Retina (tissue), 1 donor: ENCODE measurements around the gene NHERF2.
"Not testable (repeated sequence)": the region's sequence is repeated elsewhere in the genome, so short reads cannot be mapped to it uniquely, and the experiment has no call there.

Experiments
- DNase-seq: peaks from one replicate; pipeline ENCODE4 v3.0.0-alpha.2; 2016

The NHERF2 gene

DNA sequence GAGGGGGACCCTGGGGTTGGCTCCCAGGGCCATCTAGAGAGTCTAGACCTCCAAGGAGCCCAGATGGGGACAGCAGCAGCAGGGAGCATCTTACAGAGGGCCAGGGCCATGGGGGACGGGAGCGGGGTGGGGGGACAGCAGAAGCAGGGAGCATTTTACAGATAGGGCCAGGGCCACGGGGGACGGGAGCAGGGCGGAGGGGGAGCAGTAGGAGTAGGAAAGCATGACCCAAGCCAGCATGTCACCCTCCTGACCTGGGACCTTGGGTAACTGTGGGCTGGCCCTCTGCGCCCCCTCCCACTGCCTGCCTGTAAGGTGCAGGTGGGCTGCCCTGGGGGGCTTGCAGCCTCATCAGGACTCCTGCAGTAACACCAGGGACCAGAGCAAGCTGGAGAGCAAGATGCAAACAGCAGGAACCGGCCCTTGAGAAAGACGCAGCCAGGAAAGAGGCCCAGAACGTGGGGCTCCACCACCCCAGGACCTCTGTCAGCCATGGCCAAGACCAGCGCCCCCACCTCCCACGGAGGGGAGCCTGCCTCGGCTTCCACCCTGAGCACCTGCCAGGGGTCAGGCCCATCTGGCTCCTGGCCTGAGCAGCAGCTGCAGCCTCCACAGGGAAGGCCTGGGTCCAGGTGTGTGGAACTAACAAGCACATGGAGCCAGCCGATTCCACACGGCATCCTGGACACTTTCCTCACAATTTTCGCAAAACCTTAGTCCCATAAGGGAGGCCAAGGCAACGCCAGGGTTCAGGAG is 19.4 kb upstream of the NHERF2 start:
- DNase-seq, result no peak

DNA sequence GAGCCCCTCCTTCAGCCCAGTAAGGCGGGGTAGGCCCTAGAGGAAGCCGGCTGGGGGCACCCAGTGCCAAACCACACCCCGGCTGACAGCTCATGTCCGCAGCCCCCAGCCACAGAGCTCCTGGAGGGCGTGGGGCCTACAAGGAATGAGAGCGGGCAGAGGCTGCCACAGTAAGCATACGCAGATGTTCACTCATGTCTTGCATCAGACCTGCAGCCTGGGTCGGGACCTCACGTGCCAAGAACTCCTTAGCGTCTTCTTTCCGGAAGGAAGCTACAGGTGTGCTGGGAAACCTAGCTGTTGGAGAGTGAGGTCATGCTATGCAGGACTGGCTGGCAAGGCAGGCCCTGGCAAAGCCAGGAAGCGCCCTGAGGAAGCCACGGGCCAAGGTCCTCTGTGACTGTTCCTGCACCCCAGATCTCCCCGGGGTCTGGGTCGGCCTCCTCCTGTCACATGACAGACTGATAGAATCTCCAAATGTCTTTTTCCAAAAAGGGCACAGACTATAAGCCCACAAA is 18.6 kb upstream of the NHERF2 start:
- DNase-seq, result no peak

DNA sequence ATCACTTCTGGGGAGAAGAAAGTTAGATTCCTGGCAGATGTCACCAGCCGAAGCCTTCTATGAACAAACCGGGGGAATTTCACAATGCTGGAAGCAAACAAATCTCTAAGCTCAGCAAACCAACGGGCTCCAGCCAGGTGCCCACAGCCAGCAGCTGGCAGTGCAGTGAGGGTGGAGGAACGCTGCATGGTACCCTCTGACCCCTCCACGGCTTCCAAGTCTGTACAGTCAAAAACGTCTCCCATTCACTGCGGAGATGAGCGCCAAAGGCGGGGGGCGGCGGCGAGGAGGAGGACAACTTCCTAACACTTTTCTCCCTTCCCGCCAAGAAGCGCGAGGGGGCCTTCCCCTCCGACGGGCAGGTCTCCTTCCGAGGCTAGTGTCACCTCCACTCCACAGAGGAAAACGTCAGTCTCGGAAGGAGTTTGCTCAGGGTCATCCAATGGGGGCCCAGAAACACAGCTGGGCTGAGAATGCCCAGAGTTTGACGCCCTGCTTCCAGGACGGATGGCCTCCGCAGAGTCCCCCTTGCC is 18.0 kb upstream of the NHERF2 start:
- DNase-seq, result no peak

DNA sequence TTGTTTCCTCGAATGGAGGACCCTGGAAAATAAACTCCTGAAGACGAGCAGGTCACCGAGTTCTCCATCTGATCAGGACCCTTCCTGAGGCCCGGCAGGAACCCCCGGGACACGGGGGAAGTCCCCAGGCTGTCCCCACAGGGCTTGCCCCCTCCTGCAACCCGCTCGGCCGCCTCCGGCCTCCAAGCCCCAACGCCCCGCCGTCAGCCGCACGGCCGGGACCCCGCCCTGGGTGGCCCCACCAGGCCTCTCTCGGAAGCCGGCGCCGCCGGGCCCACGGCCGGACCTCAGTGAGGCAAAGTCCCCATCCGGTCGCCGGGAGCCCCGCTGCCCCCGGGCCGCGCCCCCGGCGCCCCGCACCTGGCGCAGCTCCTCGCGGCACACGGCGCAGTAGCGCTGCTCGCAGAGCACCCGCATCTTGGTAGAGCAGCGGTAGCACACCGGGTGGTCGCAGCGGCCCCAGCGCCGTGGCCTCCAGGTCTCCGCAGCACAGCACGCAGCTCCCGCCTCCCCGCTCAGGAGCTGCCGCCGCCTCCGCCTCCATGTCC is 17.5 kb upstream of the NHERF2 start:
- no peak for DNase-seq

DNA sequence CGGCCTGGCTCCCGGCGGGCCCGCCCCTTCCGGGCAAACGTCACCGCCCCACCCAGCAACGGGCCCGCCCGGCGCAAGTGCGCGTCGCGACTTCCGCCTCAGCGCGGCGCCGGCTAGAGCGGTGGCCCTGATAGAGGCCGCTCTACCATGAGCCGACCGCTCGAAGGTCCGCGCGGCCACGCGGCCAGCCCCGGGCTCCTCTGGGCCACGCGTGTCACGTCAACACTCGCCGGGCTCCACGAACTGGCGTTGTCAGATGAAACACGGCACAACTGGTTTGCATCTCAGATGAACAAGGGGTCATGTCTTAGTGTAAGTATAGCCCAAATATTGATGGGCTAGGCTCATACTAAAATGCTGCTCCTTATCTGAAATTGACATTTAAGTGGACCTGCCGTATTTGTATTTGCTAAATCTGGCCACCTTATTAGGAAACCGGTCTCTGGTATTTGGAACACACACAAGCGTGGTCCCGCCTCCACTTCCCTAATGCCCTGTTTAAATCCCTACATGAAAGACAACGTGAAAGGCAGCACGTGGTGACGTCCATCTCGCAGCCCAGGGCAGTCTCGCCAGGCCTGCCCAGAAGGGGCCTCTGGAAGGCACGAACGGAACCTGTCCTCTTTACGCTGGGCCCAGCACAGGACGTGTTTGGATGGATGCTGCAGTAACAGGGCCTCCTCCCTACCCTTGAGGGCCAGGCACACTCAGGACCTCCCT is 16.8 kb upstream of the NHERF2 start, which contains the start of gene ZNF598:
ZNF598 (minus strand) TSS at position 31 of the 720 bp plus-strand sequence.
- peak; percentile 94 for DNase-seq

DNA sequence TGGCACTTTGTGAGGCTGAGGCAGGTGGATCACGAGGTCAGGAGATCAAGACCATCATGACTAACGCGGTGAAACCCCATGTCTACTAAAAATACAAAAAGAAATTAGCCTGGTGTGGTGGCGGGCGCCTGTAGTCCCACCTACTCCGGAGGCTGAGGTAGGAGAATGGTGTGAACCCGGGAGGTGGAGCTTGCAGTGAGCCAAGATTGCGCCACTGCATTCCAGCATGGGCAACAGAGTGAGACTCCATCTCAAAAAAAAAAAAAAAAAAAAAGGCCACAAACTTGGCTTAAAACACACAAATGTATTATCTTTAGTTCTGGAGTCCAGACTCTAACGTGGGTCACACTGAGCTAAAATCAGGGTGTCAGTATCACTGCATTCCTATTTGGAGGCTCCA is 15.0 kb upstream of the NHERF2 start:
- DNase-seq, result not testable (repeated sequence)

DNA sequence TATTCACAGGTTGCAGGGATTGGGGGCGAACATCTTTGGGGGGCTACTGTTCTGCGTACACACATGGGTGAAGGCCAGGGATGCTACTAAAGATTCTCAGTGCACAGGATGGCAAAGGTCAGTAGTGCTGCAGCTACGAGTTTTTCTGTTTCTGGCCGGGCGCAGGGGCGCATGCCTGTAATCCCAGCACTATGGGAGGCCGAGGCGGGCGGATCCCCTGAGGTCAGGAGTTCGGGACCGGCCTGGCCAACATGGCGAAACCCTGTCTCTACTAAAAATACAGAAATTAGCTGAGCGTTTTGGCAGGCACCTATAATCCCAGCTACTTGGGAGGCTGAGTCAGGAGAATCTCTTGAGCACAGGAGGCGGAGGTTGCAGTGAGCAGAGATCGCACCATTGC is 13.2 kb upstream of the NHERF2 start:
- DNase-seq, result no peak

DNA sequence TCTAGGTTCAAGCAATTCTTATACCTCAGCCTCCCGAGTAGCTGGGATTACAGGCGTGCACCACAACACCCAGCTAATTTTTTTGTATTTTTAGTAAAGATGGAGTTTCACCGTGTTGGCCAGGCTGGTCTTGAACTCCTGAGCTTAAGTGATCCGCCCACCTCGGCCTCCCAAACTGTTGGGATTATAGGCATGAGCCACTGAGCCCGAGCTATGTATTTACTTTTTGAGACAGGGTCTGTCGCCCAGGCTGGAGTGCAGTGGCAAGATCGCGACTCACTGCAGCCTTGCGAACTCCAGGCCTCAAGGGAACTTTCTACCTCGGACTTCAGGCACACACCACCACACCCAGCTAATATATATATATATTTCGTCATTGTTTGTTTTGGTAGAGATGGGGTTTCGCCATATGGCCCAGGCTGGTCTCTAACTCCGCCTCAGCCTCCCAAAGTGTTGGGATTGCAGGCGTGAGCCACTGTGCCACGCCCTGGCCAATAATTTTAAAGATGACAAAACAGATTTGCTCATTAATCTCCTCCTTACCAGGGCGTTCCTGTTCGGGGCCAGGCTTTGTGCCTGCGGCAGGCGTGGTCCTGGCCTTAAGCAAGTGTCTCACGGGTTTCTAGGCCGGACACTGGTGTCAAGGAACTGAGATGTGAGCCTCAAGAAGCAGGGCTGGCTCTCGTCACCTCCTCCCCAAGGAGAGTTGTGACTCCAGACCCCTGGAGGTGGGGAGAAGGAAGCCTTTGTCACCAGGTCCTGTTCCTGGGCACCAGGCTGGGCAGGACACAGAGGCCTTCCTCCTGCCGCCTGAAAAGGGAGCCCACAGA is 11.4 kb upstream of the NHERF2 start:
- no peak for DNase-seq

DNA sequence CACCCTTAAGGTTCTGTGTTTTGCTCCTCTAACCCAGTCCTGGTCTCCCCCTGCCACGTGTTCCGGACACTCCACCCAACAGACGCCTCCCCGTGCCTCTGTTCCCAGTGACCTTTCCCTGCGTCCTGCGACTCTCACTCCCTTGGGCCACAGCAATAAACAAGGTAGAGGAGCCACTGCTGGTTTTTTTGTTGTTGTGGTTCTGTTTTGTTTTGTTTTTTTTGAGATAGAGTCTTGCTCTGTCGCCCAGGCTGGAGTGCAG is 10.8 kb upstream of the NHERF2 start:
- DNase-seq, result no peak

DNA sequence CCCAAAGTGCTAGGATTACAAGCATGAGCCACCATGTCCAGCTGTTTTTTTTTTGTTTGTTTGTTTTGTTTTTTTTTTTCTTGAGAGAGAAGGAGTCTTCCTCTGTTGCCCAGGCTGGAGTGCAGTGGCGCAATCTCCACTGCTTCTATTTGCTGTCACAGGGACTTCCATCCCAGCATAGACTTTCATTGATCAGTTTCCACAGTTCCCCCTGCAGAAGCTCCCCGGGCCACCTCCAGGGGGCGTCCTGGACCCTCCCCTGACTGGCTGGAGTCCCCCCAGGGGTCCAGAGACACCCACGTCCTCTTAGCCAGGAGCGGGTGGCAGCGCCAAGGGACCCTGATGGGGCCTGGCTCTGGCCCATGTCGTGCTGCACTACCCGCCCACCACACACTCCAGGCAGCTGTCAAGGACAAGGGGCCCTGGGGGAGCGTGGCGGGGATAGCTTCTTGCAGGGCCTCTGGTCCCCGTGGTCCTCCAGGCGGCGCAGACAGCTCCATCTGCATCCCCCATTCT is 10.2 kb upstream of the NHERF2 start:
- DNase-seq, result no peak

DNA sequence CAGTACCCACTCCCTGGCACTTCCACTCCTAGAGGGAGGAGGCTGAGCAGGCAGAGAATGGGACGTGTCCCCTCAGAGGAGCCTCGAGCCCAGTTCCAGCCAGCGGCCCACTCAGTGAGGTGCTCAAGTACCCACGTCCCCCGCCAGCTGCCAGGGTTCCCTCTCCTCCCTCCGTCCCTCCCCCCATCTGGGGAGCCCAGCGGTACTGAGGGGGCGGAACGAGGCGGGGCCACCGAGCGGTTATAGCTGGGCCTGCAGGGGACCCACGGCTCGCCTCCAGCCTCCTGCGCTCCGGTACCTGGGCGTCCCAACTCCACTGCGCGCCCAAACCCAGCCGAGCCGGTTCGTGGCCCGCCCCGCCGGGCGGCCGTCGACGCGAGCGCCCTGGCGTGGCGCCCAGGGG is 7.2 kb upstream of the NHERF2 start, which contains the start of gene NPW:
NPW (plus strand) TSS at position 268 of the 403 bp plus-strand sequence.
- DNase-seq, result no peak

DNA sequence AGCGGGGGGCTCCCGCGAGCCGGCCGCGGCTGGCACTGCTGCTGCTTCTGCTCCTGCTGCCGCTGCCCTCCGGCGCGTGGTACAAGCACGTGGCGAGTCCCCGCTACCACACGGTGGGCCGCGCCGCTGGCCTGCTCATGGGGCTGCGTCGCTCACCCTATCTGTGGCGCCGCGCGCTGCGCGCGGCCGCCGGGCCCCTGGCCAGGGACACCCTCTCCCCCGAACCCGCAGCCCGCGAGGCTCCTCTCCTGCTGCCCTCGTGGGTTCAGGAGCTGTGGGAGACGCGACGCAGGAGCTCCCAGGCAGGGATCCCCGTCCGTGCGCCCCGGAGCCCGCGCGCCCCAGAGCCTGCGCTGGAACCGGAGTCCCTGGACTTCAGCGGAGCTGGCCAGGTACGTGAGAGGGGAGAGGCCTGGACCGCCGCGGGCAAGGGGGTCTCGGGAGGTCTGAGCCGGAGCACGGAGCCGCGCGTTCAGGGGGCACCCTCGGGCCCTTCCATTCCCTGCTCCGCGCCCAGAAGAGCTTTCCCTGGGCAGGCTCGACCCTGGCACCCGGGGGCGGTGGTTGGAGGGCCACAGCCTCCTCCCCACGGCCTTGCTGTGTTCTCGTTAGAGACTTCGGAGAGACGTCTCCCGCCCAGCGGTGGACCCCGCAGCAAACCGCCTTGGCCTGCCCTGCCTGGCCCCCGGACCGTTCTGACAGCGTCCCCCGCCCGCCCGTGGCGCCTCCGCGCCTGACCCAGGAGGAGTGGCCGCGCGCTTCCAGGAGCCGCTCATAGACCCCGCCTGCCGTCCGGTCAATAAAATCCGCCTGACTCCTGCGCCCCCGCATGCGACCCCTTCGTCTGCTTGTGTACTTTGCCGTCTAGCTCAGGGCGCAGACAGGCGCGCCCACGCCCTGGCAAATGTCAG is 6.5 kb upstream of the NHERF2 start:
- DNase-seq, result peak; percentile 54

DNA sequence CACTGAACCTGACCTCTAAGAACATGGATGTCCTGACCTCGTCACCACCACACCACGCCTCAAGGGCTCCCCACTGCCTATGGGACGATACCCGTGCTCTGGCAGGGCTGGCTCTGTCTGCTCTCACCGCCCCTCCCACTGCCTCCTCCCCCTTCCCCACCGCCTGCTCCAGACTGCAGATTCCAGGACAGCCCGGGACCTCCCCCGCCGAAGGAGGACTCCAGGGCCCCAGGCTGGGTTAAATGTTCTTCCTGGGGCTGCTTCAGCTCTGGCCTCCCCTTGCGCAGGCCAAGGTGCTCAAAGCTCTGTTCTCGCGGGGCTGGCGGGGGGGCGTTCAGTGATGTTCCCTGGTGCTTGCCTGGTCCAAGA is 4.0 kb upstream of the NHERF2 start:
- no peak for DNase-seq

DNA sequence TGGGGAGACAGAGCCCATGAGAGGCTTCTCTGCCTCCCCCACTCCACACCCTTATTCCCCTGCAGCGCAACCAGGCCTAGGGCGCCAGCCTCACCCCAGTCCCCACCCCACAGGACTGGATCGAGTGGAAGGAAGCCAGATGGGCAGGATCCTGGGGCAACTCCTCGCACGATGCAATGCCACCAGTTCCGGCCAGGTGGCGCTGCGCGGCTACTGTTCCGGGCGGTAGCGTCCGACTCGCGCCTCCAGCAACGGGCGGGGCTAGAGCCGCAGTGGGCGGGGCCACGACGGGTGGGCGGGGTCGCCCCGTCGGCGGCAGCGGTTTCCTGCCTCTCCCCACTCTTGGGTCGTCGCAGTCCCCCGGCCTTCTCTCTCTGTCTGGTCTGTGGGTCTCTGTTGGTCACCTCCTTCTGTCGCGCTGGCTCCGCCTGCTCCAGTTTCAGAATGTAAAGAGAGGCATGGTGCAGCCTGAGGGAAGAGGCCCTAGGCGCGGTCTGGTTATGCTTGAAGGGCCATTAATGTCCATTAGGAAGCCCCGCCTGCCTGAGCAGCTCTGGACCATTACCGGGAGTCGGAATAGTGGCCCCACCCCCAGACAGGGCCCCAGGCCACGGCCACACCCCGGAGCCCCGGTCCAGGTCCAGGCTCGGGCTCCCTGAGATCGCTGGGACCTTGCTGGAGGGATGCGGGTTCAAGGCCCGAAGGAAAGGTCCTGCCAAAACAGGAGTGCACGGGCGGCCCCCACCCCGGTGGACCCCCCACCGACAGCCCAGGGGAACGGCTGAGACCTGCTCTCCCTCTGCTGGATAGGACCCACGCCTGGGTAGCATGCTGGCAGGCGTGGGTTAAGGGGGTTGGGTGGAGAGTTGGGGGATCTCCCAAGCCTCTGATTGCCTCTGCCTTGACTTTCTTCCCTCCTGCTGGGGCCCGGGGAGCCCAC is 3.3 kb upstream of the NHERF2 start:
- DNase-seq, result peak; percentile 97

DNA sequence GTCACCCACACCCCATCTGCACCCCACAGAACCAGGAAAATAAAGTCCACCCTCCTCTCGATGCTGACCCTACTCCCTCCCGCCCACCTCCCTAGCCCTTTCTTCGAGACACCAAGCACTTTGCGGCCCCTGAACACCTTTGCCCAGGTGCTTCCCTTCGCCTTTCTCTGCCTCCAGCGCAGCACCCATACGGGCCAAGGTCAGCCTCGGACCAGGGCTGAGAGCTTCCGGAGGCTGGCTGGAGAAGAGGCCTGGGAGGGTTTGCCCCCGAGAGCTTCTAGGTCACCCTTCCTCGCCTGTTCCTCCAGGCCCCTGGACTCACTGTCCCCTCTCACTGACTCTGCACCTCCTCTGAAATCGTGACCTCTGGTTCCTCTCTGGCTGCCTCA is 2.7 kb upstream of the NHERF2 start:
- DNase-seq, result no peak

DNA sequence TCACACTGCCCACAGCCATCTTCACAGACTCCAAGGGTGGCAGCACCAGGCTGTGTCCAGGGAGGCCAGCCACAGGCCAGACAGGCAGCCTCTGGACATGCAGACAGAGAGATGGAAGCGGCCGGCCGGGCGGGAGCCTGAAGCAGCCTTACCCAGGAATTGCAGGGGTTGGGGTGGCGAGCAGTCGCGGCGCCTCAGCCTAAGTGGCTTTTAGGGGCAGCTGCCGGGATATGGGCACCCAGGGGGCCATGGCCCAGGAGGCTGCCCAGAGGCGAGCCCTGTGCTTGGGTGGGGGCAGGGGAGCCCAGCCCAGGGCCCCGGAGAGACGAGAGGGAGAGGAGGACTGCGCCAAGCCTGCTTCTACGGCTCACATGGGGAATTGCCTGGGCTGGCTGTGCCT is 1.5 kb upstream of the NHERF2 start:
- DNase-seq, result no peak

DNA sequence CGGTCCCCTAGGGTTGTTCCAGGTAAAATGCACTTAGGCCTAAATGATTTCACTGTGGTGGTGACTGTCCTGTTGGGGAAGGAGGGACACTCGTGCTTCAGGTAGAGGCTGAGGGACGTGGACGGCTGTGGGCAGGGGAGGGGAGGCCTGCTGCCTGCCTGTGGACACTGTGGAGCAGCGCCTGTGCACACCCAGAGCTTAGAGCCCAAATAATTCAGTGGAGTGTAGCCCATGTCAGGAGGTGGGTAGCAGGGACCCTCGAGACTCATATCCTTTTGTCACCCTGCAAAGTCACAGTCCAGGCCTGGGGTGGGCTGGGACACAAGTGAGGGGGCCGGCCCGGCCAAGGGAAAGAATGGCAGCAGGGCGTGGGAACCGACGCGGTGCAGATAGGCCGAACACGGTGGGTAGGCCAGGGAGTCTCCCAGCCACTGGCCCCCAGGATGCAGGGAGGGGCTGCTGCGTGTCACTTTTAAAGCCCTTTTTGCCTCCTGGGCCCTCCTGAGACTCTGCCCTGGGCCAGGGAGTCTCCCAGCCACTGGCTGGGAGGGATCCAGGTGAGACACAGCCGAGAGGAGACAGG is 733 bp upstream of the NHERF2 start:
- DNase-seq, result no peak

DNA sequence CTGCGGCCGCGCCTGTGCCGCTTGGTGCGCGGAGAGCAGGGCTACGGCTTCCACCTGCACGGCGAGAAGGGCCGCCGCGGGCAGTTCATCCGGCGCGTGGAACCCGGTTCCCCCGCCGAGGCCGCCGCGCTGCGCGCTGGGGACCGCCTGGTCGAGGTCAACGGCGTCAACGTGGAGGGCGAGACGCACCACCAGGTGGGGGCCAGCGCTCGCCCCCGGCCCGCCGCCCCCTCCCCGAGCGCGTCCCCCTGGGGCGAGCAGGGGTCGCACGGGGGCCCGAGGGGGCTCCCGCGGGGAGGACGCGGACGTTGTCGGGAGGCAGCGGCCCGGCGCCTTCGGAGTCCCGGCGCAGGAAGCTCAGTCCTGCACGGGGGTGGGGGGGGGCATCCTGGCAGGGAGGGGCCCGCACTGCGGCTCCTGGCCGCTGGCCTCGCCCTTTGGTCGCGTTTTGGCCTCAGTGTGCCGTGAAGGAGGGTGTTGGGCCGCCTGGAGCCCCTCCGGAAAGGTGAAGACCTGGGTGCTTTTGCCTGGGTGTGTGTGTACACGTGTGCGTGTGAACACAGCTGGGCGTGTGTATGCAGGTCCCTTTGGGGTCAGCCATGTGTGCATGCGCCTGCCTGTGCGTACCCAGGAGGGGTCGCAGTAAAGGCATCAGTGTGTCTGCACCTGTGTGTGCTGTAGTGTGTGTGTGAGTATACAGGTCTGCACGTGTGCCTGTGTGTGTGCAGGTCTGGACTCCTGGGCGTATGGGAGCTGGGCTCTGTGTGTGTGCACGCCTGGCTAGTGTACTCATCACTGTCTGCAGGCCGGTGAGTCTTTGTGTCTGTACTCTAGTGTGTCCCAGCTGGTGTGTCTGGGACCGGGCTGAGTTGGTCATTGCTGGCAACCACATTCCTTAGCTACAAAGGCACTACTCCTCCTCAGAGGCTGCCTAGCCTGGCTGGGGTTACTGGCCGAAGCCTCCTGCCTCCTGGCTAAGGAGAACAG is 615 bp downstream of the NHERF2 start:
- peak; percentile 44 for DNase-seq

DNA sequence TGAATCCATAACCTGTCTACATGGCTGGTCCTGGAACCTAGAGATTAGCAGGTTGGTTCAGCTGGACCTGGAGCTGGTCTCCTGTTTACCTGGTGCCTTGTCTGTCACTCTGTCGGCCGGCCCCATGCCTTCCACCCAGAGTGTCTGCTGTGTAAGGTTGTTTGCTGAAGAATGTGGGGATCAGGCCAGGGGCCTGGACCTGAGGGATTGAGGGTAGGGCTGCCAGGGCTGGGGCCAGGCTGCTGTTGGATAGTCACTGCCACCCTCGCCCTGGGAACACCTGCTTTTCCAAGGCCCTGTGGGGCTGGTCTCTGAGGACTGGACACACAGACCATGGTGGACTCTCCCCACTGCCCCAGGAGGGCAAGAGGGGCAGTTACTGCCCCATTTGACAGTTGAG is 1.4 kb downstream of the NHERF2 start:
- no peak for DNase-seq
